RWPE2 (cell line): Measurements from ENCODE around the gene UTS2B.
A peak's percentile ranks its signal among the peaks of the same experiment; 100 is the strongest.

ENCODE experiments used
- ATAC-seq: fragments of 200-7000 bp; cut with Tn5 transposase; 3 replicates; pipeline ENCODE4 v1.9.1; 2021; ENCODE audit warnings: low read depth
- DNase-seq: peaks from one replicate; pipeline ENCODE4 v3.0.0-alpha.2; 2020; ENCODE audit warnings: low spot score
- H3K27ac ChIP-seq: fragments of 450-650 bp; 2 replicates; pipeline ENCODE4 v1.5.1; 2017; ENCODE audit warnings: mild to moderate bottlenecking; ENCODE audit not compliant: poor library complexity, severe bottlenecking
- H3K27me3 ChIP-seq: fragments of 250-450 bp; sonication (Bioruptor Pico); 2 replicates; pipeline ENCODE4 v1.5.1; 2021; ENCODE audit warnings: mild to moderate bottlenecking, moderate library complexity; ENCODE audit not compliant: insufficient read depth, poor library complexity, severe bottlenecking
- H3K36me3 ChIP-seq: fragments of 250-450 bp; sonication (Bioruptor Pico); 2 replicates; pipeline ENCODE4 v1.5.1; 2020; ENCODE audit warnings: low read depth, mild to moderate bottlenecking, moderate library complexity
- H3K4me1 ChIP-seq: fragments of 250-450 bp; sonication (Bioruptor Pico); 2 replicates; pipeline ENCODE4 v1.5.1; 2021; ENCODE audit warnings: mild to moderate bottlenecking, moderate library complexity; ENCODE audit not compliant: insufficient read depth, poor library complexity, severe bottlenecking
- H3K4me3 ChIP-seq: fragments of 250-450 bp; sonication (Bioruptor Pico); 2 replicates; pipeline ENCODE4 v1.5.1; 2021; ENCODE audit warnings: mild to moderate bottlenecking, moderate library complexity; ENCODE audit not compliant: severe bottlenecking
- H3K9me3 ChIP-seq: fragments of 250-450 bp; sonication (Bioruptor Pico); 2 replicates; pipeline ENCODE4 v1.5.1; 2021; ENCODE audit warnings: mild to moderate bottlenecking, moderate library complexity; ENCODE audit not compliant: severe bottlenecking
- TF ChIP-seq, protein P1 (sequence below): fragments of 450-650 bp; IDR thresholded peaks from one replicate; pipeline ENCODE4 v1.5.1; 2017; ENCODE audit warnings: mild to moderate bottlenecking, moderate library complexity; ENCODE audit not compliant: poor library complexity, severe bottlenecking

Gene UTS2B

DNA sequence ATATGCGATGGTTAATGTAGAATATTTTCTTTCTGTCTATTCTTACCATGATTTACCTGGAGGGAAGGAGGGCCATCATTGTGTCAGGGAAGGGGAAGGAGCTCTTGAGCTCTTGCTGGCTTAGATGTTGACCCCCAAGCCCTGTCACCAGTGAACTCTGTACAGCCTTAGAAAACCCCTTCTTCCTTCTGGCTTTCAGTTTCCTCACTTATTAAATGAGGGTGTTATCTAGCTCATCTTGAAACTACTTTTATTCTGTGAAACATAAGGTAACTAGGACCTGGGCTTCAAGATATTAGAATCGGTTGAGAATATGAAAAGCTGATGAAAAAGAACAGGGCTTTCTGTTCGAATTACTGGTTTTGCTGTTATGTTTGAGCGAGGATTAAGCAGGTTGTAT lies 25.1 kb upstream of the UTS2B start:
- no peak for ATAC-seq
- peaks cover 72% of the 10 kb centered on the region for H3K4me1 ChIP-seq

DNA sequence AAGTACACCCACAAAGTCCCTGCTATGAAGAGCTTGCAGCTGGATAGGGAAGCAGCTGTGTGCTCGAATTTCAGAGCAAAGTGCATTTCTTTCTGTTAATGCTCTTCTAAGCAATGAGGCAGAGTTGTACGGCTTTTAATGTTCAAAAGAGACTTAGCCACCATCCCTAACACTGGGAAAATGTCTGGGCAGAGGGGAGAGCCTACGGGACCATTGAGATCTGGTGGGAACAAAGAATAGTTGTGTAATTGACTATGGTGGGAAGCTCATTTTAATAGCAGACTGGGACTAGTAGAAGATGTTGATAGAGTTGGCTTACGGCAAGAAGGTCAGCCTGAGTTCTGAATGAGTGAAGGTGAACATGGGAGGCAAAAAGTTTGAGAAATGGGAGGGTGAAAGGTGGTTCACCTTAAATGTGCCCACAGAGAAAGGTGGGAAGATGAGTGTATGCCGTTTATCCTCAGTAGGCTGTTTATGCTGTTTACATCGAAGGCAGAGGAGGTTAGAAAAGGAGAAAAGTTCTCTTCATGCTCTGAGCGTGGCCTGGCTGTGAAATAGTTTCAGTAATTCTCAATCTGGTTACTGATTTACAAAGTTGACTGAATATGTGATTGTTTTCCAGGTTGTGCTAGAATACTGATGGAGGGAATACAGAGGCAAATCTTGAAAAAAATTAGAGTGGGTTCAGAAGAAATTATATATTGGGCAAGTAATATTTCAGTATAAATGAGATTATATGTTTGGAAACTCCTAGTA lies 22.9 kb upstream of the UTS2B start:
- TF ChIP-seq, protein P1, sequence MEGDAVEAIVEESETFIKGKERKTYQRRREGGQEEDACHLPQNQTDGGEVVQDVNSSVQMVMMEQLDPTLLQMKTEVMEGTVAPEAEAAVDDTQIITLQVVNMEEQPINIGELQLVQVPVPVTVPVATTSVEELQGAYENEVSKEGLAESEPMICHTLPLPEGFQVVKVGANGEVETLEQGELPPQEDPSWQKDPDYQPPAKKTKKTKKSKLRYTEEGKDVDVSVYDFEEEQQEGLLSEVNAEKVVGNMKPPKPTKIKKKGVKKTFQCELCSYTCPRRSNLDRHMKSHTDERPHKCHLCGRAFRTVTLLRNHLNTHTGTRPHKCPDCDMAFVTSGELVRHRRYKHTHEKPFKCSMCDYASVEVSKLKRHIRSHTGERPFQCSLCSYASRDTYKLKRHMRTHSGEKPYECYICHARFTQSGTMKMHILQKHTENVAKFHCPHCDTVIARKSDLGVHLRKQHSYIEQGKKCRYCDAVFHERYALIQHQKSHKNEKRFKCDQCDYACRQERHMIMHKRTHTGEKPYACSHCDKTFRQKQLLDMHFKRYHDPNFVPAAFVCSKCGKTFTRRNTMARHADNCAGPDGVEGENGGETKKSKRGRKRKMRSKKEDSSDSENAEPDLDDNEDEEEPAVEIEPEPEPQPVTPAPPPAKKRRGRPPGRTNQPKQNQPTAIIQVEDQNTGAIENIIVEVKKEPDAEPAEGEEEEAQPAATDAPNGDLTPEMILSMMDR, result no peak
- H3K4me1 ChIP-seq, result peaks cover 63% of the 10 kb centered on the region
- no peaks in the 10 kb centered on the region for H3K9me3 ChIP-seq
- no peak overlapping the region for H3K4me3 ChIP-seq
- H3K27me3 ChIP-seq, result no peaks in the 10 kb centered on the region
- H3K27ac ChIP-seq, result no peak overlapping the region
- H3K36me3 ChIP-seq, result peaks cover 7% of the 10 kb centered on the region
- DNase-seq (no peak), ATAC-seq (no peak)

More for the DNA sequence above, 25.1 kb upstream of the UTS2B start:
- Histone ChIP-seq H3K27me3 (no peaks in the 10 kb centered on the region), H3K27ac (peak overlapping the region; percentile 95), H3K9me3 (no peaks in the 10 kb centered on the region), H3K4me3 (no peak overlapping the region), H3K36me3 (peaks cover 29% of the 10 kb centered on the region)
- no peak for DNase-seq
- TF ChIP-seq, protein P1, result no peak

- no peaks in the 10 kb centered on the region for H3K27me3 ChIP-seq
- H3K27ac ChIP-seq, result no peak overlapping the region
- DNase-seq (no peak), ATAC-seq (no peak)
- no peak overlapping the region for H3K4me3 ChIP-seq
- H3K4me1 ChIP-seq, result peaks cover 58% of the 10 kb centered on the region
- TF ChIP-seq, protein P1, result no peak
- H3K9me3 ChIP-seq, result no peaks in the 10 kb centered on the region
- no peaks in the 10 kb centered on the region for H3K36me3 ChIP-seq
These were observed 21.7 kb upstream of the UTS2B start for GRCh38 chr3:191352014-191352413.

GRCh38 chr3:191350396-191351090 lies 20.2 kb upstream of the UTS2B start:
- Histone ChIP-seq H3K27ac (peak overlapping the region; percentile 74), H3K36me3 (no peaks in the 10 kb centered on the region), H3K9me3 (no peaks in the 10 kb centered on the region), H3K4me1 (peaks cover 43% of the 10 kb centered on the region), H3K4me3 (no peak overlapping the region), H3K27me3 (no peaks in the 10 kb centered on the region)
- DNase-seq, result no peak
- ATAC-seq, result peak; percentile 81
- TF ChIP-seq, protein P1, result no peak

DNA sequence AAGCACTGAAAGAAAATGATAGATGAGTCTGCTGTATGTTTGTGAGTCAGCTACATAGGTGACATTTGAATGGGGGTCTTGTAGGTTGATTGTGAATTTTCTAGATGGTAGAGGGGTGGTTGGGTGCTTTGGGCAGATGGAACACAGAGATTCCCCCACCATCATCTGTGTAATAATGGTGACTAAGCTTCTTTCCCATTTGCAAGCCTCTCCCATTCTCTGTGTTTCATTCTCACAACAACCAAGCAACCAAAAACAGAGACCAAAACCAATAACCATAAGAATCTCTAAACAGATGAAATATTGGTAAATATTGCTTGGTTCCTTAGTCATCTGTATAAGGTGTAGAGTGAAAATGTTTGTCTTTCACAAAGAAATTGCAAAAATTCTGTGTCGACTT lies 17.8 kb upstream of the UTS2B start:
- H3K4me1 ChIP-seq, result peaks cover 40% of the 10 kb centered on the region
- no peak overlapping the region for H3K27ac ChIP-seq
- ATAC-seq, result no peak
- H3K27me3 ChIP-seq, result no peaks in the 10 kb centered on the region
- no peak for DNase-seq
- no peak overlapping the region for H3K4me3 ChIP-seq
- TF ChIP-seq, protein P1, result no peak
- no peaks in the 10 kb centered on the region for H3K9me3 ChIP-seq
- H3K36me3 ChIP-seq, result no peaks in the 10 kb centered on the region
